Prostate gland (tissue), 2 donors: Measurements from ENCODE around the gene MT1M. TPM values are rescaled to one million over a fixed set of nuclear protein-coding genes. Genes with fewer than 3 reads are reported as not detected.
"Not testable (repeated sequence)": the region's sequence is repeated elsewhere in the genome, so short reads cannot be mapped to it uniquely, and the experiment has no call there.

ENCODE experiments used
- DNase-seq: peaks from one replicate; pipeline ENCODE4 v3.0.0-alpha.2; 2019; ENCODE audit warnings: low spot score
- H3K27ac ChIP-seq, 2 donors: fragments of 200-600 bp; sonication (generic); 2 replicates each; pipeline ENCODE4 v1.5.1; 2017 to 2019
- H3K27me3 ChIP-seq: fragments of 200-600 bp; sonication (generic); replicated peaks from 2 replicates; pipeline ENCODE4 v1.5.1; 2019; ENCODE audit not compliant: insufficient read depth
- H3K36me3 ChIP-seq, 2 donors: fragments of 200-600 bp; sonication (generic); 1 replicate in 1 of 2; 2 replicates in 1 of 2; pipeline versions ENCODE4 v1.5.1 to v1.8.1; 2017 to 2019
- H3K4me1 ChIP-seq: fragments of 200-600 bp; sonication (generic); replicated peaks from 2 replicates; pipeline ENCODE4 v1.5.1; 2019
- H3K4me3 ChIP-seq, 2 donors: fragments of 200-600 bp; sonication (generic); 2 replicates each; pipeline ENCODE4 v1.5.1; 2017 to 2019
- H3K9me3 ChIP-seq: fragments of 200-600 bp; sonication (generic); 2 replicates; pipeline ENCODE4 v1.5.1; 2017
- POLR2A ChIP-seq: fragments of 450-650 bp; IDR thresholded peaks from one replicate; pipeline ENCODE4 v1.6.1; 2016; ENCODE audit warnings: antibody characterized with exemption, mild to moderate bottlenecking
- POLR2AphosphoS5 ChIP-seq: sonication (generic); formaldehyde crosslinking; IDR thresholded peaks from one replicate; pipeline ENCODE4 v1.6.1; 2017; ENCODE audit warnings: antibody characterized with exemption
- WGBS: methylation state at CpG from one replicate; pipeline ENCODE4 v1.1.5; 2018; 5-methylcytosine and 5-hydroxymethylcytosine counted together
- intact Hi-C: fragments of 100-400 bp; cut with DNase I; formaldehyde crosslinking; loops from one replicate; pipeline ENCODE4 v1.14.2; 2022
- total RNA-seq, 2 donors: library from RNA; depleted of rRNA; stranded (reverse); fragments of >200 nt; gene quantifications; one replicate each; pipeline ENCODE4 v1.1.0, GENCODE V29; 2016
- TF ChIP-seq, protein P1 (sequence below), 4 experiments: fragments of 200-600 bp in 2 of 4; fragments of 450-650 bp in 2 of 4; sonication (generic) in 2 of 4; IDR thresholded peaks; 1 replicate in 3 of 4; 2 replicates in 1 of 4; pipeline ENCODE4 v1.5.1; 2016 to 2019; ENCODE audit warnings: antibody characterized with exemption in 4 of 4, mild to moderate bottlenecking in 2 of 4, moderate library complexity in 2 of 4

The MT1M gene
- total RNA-seq = 10 to 100 TPM; 14.8 to 37.4 TPM

DNA sequence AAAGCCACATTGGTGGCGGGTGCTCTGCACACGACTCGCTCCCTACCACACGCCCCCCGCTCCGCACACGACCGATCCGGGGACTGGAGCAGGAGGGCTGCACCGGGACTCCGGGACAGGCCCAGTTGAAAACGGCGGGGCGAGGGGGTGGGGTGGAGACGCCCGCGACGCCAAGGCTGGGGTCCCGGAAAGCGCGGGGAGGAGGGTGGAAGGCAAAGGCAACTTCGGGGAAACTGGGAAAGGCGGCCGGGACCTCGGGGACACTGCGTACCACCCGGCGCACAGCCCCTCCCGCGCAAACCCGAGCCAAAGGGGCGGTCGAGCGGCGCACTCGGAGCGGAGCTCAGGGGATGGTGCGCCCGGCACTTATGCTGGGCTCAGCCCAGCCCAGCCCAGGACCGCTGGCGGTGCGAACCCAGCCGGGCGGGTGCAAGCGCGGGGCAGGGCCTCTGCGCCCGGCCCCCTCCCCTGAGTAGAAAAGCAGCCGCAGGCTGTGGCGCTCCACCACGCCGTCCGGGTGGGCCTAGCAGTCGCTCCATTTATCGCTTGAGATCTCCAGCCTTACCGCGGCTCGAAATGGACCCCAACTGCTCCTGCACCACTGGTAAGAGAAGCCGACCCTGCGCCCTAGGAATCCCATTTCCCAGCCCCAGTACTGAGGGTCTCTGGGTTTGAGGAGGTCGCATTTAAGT, at the start of gene MT1M:
TSS of gene MT1M (plus strand) at position 504 of the 692 bp plus-strand sequence. CDS start at position 577, 73 bp downstream.
- Histone ChIP-seq H3K27me3 (peaks cover 4% of the 10 kb centered on the region), H3K9me3 (no peaks in the 10 kb centered on the region), H3K36me3 (no peaks in the 10 kb centered on the region), H3K4me3 (peak within 1 kb of the TSS; percentile 43 to 48), H3K4me1 (no peaks in the 10 kb centered on the region), H3K27ac (peak within 1 kb of the TSS; percentile 61 to 67)
- DNase-seq = peak; percentile 39
- intact Hi-C loops = no loop called here
- WGBS = 2% methylated on average over 61 of the region's 61 CpGs
- TF ChIP-seq, protein P1, sequence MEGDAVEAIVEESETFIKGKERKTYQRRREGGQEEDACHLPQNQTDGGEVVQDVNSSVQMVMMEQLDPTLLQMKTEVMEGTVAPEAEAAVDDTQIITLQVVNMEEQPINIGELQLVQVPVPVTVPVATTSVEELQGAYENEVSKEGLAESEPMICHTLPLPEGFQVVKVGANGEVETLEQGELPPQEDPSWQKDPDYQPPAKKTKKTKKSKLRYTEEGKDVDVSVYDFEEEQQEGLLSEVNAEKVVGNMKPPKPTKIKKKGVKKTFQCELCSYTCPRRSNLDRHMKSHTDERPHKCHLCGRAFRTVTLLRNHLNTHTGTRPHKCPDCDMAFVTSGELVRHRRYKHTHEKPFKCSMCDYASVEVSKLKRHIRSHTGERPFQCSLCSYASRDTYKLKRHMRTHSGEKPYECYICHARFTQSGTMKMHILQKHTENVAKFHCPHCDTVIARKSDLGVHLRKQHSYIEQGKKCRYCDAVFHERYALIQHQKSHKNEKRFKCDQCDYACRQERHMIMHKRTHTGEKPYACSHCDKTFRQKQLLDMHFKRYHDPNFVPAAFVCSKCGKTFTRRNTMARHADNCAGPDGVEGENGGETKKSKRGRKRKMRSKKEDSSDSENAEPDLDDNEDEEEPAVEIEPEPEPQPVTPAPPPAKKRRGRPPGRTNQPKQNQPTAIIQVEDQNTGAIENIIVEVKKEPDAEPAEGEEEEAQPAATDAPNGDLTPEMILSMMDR (IDR thresholded peaks at IDR 0.05) = no peak
- TF ChIP-seq POLR2AphosphoS5 (no peak), POLR2A (peak; percentile 15)

DNA sequence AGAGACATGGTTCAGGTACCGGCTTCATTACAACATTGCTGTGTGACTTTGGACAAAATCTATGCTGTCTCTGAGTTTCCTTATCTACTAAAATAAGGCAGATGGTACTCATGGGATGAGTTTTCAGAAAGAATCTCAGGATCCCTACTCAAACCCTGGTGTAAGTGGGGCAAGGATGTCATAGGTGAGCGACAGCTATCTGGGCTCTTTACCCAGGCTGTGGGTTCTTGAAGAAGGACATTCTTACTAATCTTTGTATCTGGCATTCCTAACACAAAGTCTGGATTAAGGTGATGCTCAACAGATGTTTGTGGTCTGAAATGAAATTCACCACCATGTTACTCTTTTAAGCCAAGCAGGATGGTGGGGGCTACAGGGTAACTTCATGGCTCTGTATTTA, 49.5 kb upstream of the MT1M start:
- WGBS = 100% methylated on average over 2 of the region's 2 CpGs
- intact Hi-C loops = not testable (repeated sequence)

DNA sequence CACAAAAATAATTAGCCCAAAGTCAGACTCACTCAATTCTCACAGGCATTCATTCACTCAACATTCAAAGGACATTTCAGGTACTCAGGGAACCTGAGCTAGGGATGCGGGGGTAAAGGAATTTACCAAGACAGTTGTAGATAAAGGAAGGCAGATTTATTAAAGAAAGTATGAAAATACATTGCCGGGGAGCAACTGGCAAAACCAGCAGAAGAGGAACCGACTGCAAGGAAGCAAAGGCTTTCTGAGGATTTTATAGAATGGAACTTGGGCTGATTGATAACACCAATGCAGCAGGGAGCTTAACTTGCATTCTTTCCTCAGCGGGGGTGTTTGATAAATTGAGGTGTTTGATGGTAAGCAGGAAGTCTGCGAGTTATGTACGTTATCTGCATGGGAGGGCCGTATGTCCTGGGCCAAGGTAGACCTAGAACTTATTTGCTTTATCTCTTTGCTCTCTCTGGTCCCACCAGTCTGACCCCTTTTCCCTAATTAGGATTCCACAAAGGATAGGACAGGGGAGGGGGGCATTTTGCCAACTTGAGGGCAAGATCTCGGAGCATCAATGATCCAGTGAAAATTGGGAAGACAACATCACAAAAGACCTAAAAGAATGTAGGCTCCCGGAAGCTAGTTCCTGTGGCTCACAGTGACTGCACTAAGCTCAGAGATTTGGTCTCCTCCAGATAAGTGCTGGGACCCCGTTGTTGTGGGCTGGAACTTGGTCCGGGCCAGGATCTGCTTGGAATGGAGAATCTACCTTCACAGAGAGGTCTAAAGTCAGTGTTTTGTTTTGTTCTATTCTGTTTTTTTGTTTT, 48.9 kb upstream of the MT1M start:
- DNase-seq = no peak
- Histone ChIP-seq H3K4me1 (no peaks in the 10 kb centered on the region), H3K27ac (no peak overlapping the region), H3K4me3 (no peak overlapping the region), H3K9me3 (no peaks in the 10 kb centered on the region), H3K36me3 (no peaks in the 10 kb centered on the region), H3K27me3 (no peaks in the 10 kb centered on the region)
- TF ChIP-seq POLR2AphosphoS5 = no peak
- intact Hi-C loops = no loop called here
- WGBS = 70% methylated on average over 11 of the region's 11 CpGs

More for the DNA sequence above, 49.5 kb upstream of the MT1M start:
- H3K36me3 ChIP-seq, H3K27me3 ChIP-seq, H3K9me3 ChIP-seq, DNase-seq, H3K4me1 ChIP-seq, H3K4me3 ChIP-seq, H3K27ac ChIP-seq: not testable (repeated sequence)

DNA sequence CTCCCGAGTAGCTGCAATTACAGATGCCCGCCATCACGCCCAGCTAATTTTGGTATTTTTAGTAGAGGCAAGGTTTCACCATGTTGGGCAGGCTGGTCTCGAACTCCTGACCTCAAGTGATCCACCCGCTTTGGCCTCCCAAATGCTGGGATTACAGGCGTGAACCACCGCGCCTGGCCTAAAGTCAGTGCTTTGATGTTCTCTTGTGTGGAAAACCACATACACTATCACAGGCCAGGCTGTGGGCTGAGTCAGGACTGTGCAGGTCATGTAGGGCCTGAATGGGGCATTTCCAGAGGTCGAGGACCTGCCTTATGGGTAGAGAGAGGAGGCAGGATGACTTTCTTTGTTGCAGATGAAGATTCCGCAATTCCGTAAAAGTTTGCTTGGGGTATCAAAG, 48.2 kb upstream of the MT1M start:
- H3K36me3 ChIP-seq = no peaks in the 10 kb centered on the region
- TF ChIP-seq POLR2A = no peak
- TF ChIP-seq, protein P1 (IDR thresholded peaks at IDR 0.05) = no peak
- no peak for TF ChIP-seq POLR2AphosphoS5
- no peaks in the 10 kb centered on the region for H3K4me1 ChIP-seq
- DNase-seq = no peak
- no peak overlapping the region for H3K4me3 ChIP-seq
- no peak overlapping the region for H3K27ac ChIP-seq
- no peaks in the 10 kb centered on the region for H3K9me3 ChIP-seq
- 86% methylated on average over 11 of the region's 11 CpGs for WGBS
- intact Hi-C loops = no loop called here
- no peaks in the 10 kb centered on the region for H3K27me3 ChIP-seq

DNA sequence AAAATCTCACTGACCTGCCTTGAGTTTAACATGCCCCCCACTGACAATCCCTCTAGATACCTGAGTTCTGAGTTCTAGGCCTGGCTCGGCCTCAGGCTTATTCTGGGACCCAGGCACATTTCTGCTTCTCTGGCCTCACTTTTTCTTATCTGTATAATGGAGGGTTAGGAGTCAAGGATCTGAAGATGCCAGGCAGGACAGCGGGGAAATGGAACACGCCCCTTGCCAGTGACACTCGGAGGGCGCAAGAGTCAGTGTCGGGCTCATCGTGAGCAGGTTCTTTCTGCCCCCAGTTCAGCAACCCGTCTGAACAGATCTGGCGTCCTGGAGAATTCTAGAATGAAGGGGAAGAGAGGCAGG, 43.7 kb upstream of the MT1M start:
- Histone ChIP-seq H3K4me1 (no peaks in the 10 kb centered on the region), H3K9me3 (no peaks in the 10 kb centered on the region), H3K27ac (no peak overlapping the region), H3K4me3 (peak overlapping the region; percentile 24 to 44), H3K36me3 (no peaks in the 10 kb centered on the region), H3K27me3 (no peaks in the 10 kb centered on the region)
- no peak for DNase-seq
- intact Hi-C loops = no loop called here
- TF ChIP-seq POLR2AphosphoS5 (no peak), POLR2A (no peak)
- TF ChIP-seq, protein P1 (IDR thresholded peaks at IDR 0.05) = no peak
- 29% methylated on average over 9 of the region's 9 CpGs for WGBS
